HG03097 (cell line): ENCODE data around the gene TLR10.
A peak's percentile ranks its signal among the peaks of the same experiment; 100 is the strongest.
"Not testable (repeated sequence)": the region's sequence is repeated elsewhere in the genome, so short reads cannot be mapped to it uniquely, and the experiment has no call there.

ENCODE experiments used
- ATAC-seq: cut with Tn5 transposase; IDR thresholded peaks from one replicate; pipeline ENCODE4 v1.9.1; 2021; ENCODE audit not compliant: unreplicated experiment, low FRiP score

The TLR10 gene

DNA sequence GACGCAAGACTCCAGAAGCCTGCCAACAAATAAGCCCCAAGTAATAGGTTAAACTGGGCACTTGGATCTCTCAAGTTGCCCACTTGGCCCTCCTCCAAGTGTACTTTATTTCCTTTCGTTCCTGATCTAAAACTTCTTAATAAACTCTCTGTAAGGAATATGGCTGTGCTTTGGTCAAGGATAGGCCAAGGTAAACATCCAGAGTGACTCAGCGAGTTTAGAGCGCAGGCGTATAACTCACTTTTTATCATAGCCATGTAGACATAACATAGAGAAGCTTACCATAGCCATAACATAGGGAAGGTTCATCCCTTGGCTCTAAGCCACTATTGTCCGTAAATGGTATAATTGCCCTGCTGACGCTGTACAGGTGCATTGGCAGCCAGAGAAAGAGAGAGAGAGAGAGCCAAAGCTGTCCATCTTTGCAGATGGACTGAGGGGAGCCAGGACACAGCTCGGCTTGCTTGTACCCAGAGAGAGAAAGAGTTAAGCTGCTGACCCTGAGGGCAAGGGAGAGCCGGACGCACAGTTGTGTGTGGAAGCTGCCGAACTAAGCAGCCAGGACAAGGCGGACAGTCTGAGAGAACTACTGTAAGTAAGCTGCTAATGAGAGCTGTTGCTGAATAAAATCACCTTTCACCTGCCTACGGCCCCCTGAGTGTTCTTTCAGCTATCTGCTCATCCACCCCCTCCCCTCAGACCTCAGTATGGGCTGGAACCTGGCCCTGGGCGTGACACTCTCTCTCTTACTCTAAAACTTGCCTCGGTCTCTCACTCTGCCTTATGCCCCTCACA, 20.0 kb upstream of the TLR10 start:
- ATAC-seq, result no peak

DNA sequence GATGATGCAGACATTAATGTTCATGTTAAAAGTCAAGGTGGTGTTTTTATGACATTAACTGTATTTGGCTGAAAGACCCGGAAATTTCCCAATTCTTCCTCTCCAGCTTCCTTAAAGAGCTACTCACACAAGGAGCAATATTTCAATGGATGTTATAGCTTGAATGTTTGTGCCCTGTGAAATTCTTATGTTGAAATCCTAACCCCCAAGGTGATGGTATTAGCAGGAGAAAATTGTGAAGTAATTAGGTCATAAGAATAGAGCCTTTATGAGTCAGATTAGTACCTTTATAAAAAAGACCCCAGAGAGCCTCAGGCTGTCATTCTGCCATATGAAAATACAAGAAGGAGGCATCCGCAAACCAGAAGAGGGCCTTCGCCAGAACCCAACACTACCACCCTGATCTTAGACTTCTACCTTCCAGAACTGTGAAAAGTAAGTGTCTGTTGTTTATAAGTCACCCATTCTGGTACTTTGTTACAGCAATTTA, 18.2 kb upstream of the TLR10 start:
- no peak for ATAC-seq

DNA sequence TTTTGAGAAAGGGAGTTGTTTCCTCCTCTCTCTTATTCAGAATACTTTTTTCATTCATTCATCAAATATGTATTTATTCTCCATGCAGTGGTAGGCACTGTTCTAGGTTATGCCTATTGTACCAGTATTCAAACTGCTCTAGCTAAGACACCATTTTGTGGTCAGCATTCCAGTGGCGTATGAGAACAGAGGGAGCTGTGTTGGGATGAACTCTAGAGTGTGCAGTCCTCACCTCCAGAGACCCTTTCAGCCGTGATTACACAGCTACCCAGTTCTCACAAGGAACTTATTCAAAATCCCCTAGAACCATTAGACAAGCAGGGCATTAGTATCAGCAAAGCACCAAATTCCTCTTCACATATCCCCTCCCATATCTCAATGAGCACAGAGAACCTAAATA, 17.6 kb upstream of the TLR10 start:
- ATAC-seq, result no peak

DNA sequence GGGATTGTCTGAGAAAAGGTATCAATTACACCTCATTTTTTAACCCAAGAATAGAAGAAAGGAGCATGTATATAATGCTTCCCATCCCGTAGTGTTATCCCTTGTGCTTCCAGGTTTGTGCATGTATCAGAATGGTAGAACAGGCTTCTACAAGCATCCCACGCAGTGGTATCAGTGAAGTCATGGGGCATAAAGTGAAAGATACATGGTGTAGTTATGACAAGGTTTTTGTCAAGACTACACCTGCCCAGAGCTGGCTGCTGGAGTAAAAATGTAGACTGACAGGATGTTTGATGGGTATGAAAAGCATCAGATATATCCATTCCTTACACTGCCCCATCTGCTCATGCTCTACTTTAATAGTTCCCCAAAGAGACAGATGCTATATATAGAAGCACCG, 12.3 kb upstream of the TLR10 start:
- ATAC-seq, result no peak

DNA sequence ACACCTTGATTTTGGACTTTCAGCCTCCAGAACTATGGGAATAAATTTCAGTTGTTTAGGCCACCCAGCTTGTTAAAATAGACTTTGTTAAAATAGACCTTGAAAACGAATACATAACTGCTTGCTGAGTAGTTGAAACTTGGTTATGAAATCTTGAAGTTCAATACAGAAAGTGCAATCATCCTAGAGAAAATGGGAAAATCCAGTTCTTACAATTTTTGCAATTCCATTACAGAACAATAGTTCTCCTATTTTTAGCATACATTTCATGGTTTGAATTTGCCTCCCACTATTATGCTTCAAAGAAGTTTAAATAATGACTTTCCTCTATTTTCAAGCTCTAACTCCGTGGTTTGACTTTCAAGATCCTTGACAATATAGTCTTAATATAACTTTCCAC, 11.3 kb upstream of the TLR10 start:
- no peak for ATAC-seq

DNA sequence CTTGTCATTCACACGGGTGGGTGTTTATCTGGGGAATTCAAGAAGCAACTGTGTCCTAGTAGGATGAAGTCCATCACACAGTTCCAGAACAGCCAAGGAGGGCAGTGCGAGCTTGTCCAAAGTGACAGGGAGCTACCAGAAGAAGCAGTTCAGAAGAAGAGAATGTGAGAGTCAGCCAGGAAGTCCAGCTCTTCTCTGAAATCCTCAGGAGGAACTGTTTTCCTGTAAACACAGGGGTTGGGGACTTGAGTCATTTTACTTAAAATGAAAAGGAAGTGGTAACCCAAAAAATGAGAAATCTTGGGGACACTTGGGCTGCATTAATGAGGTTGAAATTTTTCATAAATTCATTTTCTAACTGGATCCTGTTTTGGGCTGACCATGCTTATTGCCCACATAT, 8.2 kb upstream of the TLR10 start:
- ATAC-seq, result no peak

DNA sequence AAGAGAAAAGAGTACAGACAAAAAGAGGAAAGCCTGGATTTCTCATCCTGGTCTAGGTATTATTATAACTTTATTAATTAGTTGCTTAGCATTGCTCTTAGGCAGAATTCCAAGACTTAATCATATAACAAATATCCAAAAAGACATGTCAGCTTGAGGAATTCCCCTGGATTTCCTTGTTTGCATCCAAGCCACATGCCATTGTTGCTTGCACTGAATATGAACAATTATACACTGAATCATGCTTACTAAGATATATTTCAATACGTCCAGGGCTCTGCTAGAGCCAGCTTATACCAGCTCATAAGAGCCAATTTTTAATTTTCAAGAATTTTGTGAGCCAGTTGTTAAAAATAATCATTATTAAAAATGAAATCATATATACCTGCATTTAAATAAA, 5.5 kb upstream of the TLR10 start:
- no peak for ATAC-seq

DNA sequence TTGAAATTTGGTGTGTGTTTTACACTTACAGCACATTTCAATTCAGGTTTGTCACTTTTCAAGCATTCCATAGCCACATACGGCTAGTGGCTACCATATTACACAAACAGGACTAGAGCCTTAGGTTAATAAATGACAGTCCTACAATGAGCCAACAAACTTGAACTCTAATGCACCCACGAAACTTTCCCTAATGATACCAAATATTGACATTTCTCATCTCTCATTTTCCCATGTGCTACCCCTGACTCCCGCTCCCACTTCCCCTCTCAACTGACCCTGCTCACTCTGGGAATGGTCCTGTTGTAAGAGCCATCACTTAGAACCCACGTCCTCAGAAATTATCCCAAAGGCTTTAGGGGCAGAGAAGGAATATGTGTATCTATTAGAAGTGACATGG, 4.9 kb upstream of the TLR10 start:
- ATAC-seq, result no peak

DNA sequence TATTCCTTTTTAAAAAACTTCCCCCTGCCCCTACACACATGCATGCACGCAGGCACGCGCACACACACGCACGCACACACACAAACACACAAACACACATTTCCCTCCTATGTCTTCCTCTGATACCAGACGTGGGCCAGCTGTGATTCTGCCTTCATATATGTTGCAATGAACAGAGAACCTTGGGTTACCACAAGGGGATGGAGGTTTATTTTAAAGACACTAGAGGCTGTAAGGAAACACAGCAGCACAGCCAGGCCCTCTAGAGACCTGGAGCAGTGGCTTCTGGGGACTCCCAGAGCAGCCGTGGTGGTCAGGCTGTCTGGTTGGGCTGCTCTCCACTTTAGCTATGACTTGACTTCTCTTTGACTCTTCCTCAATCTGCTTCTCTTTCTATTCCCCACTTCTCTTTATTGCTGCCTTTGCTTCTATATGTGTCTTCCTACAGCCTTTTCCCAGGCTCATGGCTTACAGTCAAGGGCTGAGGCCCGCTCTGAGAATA, 3.2 kb upstream of the TLR10 start:
- ATAC-seq, result no peak

DNA sequence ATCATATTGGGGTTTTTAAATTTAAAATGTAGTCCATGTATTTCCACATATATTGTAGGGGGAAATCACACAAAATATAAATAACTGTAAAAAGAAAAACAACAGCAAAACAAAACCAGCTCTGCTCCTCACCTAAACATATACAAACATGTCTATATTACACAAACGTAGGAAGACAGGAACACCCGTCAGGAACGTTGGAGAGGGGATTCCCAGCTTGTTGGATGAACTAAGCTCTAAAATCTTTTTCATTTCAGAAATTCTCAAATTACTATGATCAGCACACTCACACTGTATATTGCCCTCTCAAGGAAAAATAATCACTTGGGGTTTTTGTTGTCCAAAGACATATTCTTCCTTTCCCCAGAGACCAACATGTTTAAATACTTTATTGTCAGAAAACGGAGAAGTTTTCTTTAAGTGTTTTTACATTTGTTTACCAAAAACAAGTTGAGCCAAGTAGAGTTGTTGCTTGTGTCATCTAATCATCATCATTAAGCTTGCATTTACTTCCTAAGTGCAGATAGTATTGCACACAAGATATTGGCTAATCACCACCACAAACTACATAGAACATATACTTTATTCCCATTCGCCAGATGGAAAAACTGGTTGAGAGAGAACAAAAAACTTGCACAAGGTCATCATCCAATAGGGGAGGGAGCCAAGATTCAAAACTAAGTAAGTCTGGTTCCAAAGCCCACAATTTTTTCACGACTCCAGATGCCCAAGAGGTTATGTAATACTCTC, 2.4 kb upstream of the TLR10 start:
- no peak for ATAC-seq

DNA sequence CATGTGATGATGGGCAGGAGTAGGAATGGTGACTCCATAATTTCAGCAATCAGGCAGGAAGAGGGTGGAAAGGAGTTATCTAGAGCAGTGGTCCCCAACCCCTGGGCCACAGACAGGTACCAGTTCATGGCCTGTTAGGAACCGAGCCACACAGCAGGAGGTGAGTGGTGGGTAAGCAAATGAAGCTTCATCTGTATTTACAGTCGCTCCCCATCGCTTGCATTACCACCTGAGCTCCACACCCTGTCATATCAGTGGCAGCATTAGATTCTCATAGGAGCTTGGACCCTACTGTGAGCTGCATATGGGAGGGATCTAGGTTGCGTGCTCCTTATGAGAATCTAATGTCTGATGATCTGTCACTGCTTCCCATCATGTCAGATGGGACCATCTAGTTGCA, 1.4 kb upstream of the TLR10 start:
- no peak for ATAC-seq

DNA sequence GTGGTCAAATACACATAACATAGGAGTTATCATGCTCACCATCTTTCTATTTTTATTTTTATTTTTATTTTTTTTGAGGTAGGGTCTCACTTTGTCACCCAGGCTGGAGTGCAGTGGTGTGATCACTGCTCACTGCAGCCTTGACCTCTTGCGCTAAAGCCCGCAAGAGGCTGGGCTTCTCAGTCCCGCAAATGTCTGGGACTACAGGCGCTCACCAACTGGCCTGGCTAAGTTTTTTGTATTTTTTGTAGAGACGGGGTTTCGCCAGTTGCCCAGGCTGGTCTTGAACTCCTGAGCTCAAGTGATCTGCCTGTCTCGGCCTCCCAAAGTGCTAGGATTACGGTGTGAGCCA, 295 bp upstream of the TLR10 start:
- no peak for ATAC-seq

DNA sequence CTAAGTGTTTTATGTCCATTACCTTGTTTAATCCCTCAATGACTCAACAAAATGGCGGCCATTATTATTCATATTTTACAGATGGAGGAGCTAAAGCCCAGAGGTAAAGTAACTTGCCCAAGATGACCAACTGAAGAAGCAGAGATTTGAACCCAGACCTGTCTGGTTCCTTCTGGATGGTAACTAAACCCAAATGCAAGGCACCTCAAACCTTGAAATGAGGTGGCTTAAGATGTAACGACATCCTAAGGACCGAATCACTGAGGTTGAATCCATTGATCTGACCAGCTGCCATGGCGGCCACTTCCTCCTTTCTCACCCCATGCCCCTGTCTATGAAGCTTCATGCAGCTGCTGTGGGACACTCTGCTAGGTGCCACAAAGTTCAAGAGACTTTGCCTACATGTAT, 932 bp downstream of the TLR10 start:
- peak; percentile 30 for ATAC-seq

DNA sequence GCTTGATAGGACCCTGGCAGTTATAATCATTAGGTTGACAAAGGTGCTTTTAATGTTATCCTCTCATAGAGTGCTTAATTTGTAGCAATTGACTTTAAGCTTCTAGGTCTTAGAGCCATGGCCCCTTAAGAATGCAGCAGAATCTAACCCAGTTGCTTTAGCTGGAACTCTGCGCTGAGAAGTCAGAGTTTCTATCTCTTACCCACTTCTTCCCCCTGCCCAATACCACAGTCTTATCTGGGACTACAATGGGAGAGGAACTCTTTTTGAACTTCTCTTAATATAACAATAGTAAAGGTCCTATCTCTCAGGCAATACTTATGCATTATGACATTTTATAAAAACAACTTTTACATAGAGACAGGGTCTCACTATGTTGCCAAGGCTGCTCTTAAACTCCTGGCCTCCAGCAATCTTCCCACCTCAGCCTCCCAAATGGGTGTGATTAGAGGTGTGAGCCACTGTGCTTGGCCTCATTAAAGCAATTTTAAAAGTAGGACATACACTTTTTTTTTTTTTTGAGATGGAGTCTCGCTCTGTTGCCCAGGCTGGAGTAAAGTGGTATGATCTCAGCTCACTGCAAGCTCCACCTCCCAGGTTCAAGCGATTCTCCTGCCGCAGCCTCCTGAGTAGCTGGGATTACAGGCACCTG, 1.8 kb downstream of the TLR10 start:
- ATAC-seq, result no peak

DNA sequence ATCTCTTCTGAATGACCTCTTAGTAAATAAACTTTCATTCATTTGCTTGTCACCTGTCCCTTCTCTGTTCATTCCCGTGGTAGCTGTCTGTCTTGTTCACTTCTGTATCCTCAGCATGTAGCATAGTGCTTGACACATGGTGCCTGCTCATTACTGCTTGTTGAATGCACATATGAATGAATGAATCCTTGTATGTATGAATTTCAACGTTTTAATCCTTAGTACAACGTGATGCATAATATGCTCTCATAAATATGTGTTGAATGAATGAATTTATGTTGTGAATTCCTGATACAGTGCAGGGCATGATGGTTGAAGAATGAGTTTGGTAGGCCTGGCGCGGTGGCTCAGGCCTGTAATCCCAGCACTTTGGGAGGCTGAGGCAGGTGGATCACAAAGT, 3.0 kb downstream of the TLR10 start:
- no peak for ATAC-seq

DNA sequence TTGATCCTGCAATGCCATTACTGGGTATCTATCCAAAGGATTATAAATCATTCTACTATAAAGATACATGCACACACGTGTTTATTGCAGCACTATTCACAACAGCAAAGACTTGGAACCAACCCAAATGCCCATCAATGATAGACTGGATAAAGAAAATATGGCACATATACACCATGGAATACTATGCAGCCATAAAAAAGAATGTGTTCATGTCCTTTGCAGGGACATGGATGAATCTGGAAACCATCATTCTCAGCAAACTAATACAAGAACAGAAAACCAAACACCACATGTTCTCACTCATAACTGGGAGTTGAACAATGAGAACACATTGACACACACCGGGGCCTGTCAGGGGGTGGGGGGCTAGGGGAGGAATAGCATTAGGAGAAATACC, 4.9 kb downstream of the TLR10 start:
- not testable (repeated sequence) for ATAC-seq

DNA sequence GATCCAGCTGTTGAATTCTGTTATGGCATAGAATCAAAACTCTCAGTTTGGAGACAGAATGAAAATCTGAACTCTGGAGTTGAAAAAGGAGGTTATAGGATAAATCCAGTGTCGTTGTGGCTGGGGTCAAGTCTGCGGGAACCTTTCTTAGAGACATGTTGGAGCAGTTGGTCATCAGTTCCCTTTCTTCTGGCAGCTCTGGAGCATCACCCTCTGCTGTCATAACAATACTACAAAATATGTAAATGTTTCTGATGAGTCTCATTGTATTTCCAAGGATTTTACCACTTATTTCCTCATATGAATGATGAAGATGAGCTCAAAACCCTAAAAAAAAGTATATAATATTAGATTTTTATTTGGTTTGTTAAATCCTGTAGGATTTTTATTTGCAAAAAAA, 7.5 kb downstream of the TLR10 start:
- no peak for ATAC-seq

DNA sequence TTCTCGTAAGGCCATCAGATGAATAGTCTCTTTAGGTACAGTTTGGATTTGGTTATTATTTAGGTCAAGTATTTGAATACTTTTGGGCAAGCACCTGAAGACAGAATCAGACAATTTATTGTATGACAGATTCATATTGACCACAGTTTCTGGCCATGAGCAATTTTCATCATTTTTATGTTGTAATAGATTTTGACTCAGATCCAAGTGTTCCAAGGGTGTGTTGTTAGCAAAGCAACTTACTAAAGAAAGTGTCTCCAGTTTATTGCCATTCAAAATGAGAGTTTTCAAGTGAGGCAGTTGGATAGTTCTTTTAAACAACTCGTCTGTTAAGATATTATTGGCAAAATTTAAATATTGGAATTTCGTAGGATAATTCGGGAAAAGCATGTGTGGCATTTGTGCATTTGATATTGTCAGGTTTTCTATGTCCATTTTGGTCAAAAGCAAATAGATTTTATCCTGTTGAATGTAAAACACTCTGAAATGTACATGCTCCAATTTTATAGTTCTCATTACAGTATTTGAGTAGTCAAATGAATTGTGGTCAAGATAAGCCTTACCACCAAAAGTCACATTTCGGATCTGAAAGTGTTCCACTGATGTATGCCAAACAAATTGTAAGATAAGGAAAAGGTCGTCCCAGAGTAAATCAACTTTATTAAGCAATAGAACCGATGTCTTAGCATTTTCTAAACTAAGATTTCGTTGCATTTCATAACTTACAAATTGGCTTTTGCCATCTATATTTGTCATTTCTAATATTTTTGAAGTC, 8.4 kb downstream of the TLR10 start:
- ATAC-seq, result no peak

DNA sequence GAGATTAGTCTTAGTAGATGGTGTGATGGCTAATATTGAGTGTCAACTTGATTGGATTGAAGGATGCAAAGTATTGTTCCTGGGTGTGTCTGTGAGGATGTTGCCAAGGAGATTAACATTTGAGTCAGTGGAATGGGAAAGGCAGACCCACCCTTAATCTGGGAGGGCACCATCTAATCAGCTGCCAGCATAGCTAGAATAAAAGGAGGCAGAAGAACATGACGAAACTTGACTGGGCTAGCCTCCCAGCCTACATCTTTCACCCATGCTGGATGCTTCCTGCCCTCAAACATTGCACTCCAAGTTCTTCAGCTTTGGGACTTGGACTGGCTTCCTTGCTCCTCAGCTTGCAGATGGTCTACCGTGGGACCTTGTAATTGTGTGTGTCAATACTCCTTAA, 12.5 kb downstream of the TLR10 start:
- ATAC-seq, result not testable (repeated sequence)

DNA sequence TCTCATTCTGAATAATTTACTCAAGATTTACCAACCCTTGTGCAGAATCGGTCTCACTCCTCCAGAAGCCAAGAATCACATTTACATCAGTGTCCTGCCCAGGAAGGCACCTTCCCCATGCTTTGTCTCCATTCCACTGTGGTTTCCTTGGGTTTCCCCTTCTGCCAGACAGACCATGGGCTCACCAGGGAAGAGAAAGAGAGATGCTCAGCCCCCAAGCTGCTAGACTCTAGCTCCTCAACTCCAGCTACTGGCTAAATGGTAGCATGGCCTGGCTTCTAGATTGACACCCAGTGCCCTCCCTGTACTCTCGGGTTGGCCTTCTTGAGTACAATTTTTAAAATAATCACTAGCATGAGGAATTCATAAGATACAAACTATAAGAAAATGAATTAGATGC, 12.9 kb downstream of the TLR10 start:
- no peak for ATAC-seq

DNA sequence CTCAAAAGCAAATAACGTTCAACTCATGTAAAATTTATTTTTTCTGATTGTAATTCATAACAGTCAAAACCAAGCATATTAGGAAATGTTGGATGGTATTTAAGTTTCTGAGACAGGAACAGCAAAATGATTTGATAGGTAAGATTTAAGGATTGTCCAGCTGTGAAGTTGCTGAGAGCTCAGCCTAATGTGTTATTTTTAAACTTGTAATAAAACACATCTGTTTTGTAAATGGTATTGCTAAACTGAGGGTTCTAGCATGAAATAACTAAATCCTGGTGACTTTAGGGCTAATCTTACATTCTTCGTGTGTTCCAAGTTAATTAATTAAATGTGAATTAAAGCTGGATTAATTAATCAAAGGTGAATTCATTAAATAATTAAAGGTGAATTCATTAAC, 13.3 kb downstream of the TLR10 start:
- no peak for ATAC-seq
